KMS-11 (cell line): ENCODE data around the gene PHF23.

Source experiments
- H2AFZ ChIP-seq: fragments of 200-600 bp; sonication (generic); 2 replicates; pipeline ENCODE4 v1.6.1; 2016; ENCODE audit warnings: antibody characterized with exemption, mixed run types, low read depth
- H3K27ac ChIP-seq: fragments of 200-600 bp; sonication (generic); 2 replicates; pipeline ENCODE4 v1.6.1; 2016; ENCODE audit warnings: mild to moderate bottlenecking, mixed run types
- H3K27me3 ChIP-seq: fragments of 200-600 bp; sonication (generic); 2 replicates; pipeline ENCODE4 v1.6.1; 2017; ENCODE audit warnings: mild to moderate bottlenecking, low read depth, mixed run types, moderate library complexity; ENCODE audit not compliant: insufficient read depth
- H3K36me3 ChIP-seq: fragments of 200-600 bp; sonication (generic); 2 replicates; pipeline ENCODE4 v1.6.1; 2017; ENCODE audit warnings: mild to moderate bottlenecking, mixed run types; ENCODE audit not compliant: insufficient read depth
- H3K4me1 ChIP-seq: fragments of 200-600 bp; sonication (generic); 2 replicates; pipeline ENCODE4 v1.6.1; 2016; ENCODE audit warnings: mild to moderate bottlenecking, low read depth, mixed run types; ENCODE audit not compliant: poor library complexity, severe bottlenecking
- H3K4me2 ChIP-seq: fragments of 200-600 bp; sonication (generic); 2 replicates; pipeline ENCODE4 v1.7.0; 2016; ENCODE audit warnings: mild to moderate bottlenecking, mixed run types
- H3K4me3 ChIP-seq: fragments of 200-600 bp; sonication (generic); IDR thresholded peaks from 2 replicates; pipeline ENCODE4 v1.6.1; 2017; ENCODE audit warnings: low read depth, low read length, mixed read lengths; ENCODE audit not compliant: insufficient read depth
- H3K79me2 ChIP-seq: fragments of 200-600 bp; sonication (generic); 2 replicates; pipeline ENCODE4 v1.6.1; 2016; ENCODE audit warnings: low read depth, mixed run types; ENCODE audit not compliant: insufficient read depth
- H3K9ac ChIP-seq: fragments of 200-600 bp; sonication (generic); 2 replicates; pipeline ENCODE4 v1.6.1; 2016; ENCODE audit warnings: mild to moderate bottlenecking, mixed run types
- H4K20me1 ChIP-seq: fragments of 200-600 bp; sonication (generic); 2 replicates; pipeline ENCODE4 v1.6.1; 2016; ENCODE audit warnings: mild to moderate bottlenecking, mixed run types; ENCODE audit not compliant: insufficient read depth
- TF ChIP-seq, protein P1 (sequence below): fragments of 200-600 bp; sonication (generic); conservative IDR thresholded peaks from 2 replicates; pipeline ENCODE4 v1.6.1; 2017; ENCODE audit warnings: low read depth, mild to moderate bottlenecking, antibody characterized with exemption, low read length, moderate library complexity, mixed read lengths

PHF23 gene

DNA sequence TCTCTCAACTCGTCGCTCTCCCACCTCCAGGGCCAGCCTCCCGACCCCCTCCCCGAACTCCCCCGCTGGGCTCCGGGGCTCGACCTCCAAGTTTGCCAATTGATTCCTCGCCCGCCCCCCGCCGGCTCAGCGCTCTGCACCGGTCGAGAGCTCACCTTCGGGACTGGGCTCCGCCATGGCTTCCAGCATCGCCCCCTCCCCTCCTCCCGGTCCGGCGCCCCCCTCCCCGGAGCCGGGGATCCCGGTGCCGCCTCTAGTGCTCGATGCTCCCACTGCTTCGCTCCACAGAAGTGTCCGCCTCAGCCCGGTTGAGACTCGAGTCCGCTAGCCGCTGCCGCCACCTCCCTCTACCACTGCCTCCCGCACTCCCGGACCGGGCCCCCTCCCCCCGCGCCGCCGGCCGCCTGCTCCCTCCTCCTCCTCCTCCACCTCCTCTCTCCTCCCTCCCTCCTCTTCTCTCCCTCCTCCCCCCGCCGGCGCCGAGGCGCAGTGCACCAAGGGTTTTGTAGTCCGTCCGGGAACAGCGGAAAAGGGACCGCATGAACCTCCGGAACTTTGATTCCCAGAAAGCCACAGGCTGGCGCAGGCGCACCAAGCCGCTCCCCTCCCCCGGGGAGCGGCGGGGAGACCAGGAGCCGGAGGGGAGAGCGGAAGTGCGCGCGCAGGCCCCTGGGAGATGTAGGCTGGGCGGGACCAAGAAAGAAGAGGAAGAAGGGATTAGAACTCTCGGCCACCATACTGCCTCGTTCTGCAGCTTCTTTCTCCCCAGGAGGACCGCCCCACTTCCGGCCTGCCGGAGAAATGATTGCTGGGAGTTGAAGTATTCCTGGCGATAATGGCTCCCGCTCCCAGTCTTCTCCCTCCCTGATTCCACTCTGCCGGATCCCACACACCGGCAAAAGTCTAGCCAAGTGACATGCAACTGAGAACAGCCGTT, at the start of gene PHF23:
PHF23 (minus strand) TSS at position 367 of the 937 bp plus-strand sequence; CDS start at position 189, 178 bp downstream.
- Histone ChIP-seq H3K4me1 (no peaks in the 10 kb centered on the region), H2AFZ (no peak within 1 kb of the TSS), H3K27ac (peak within 1 kb of the TSS; percentile 40), H3K27me3 (no peaks in the 10 kb centered on the region), H3K36me3 (no peaks in the 10 kb centered on the region), H3K9ac (peak within 1 kb of the TSS; percentile 59; the same call in 1 of the 2 replicates), H3K4me3 (no peak within 1 kb of the TSS), H3K4me2 (peak within 1 kb of the TSS; percentile 42; the same call in 1 of the 2 replicates), H4K20me1 (no peaks in the 10 kb centered on the region), H3K79me2 (no peaks in the 10 kb centered on the region)
- TF ChIP-seq, protein P1, sequence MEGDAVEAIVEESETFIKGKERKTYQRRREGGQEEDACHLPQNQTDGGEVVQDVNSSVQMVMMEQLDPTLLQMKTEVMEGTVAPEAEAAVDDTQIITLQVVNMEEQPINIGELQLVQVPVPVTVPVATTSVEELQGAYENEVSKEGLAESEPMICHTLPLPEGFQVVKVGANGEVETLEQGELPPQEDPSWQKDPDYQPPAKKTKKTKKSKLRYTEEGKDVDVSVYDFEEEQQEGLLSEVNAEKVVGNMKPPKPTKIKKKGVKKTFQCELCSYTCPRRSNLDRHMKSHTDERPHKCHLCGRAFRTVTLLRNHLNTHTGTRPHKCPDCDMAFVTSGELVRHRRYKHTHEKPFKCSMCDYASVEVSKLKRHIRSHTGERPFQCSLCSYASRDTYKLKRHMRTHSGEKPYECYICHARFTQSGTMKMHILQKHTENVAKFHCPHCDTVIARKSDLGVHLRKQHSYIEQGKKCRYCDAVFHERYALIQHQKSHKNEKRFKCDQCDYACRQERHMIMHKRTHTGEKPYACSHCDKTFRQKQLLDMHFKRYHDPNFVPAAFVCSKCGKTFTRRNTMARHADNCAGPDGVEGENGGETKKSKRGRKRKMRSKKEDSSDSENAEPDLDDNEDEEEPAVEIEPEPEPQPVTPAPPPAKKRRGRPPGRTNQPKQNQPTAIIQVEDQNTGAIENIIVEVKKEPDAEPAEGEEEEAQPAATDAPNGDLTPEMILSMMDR = no peak

DNA sequence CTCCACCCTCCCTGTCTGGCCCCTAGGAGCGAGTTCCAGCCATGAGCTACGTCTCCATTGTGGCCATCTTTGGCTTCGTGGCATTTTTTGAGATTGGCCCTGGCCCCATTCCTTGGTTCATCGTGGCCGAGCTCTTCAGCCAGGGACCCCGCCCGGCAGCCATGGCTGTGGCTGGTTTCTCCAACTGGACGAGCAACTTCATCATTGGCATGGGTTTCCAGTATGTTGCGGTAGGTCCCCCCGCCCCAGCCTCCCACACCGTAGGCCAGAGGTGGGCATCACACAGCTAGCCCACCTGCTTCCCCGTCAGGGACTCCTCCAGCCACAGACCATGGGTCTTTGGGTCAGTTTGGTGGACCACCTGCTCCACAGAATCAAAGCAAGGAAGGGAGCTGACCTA, 46.4 kb upstream of the PHF23 start:
- Histone ChIP-seq H2AFZ (no peak overlapping the region), H3K4me2 (no peak overlapping the region), H3K4me1 (no peaks in the 10 kb centered on the region), H4K20me1 (no peaks in the 10 kb centered on the region), H3K4me3 (no peak overlapping the region), H3K27me3 (0 out of 2 replicates have a peak, but pooled peaks cover 2% of the 10 kb centered on the region), H3K79me2 (no peaks in the 10 kb centered on the region), H3K9ac (no peak overlapping the region), H3K27ac (no peak overlapping the region), H3K36me3 (no peaks in the 10 kb centered on the region)
- TF ChIP-seq, protein P1 = no peak

DNA sequence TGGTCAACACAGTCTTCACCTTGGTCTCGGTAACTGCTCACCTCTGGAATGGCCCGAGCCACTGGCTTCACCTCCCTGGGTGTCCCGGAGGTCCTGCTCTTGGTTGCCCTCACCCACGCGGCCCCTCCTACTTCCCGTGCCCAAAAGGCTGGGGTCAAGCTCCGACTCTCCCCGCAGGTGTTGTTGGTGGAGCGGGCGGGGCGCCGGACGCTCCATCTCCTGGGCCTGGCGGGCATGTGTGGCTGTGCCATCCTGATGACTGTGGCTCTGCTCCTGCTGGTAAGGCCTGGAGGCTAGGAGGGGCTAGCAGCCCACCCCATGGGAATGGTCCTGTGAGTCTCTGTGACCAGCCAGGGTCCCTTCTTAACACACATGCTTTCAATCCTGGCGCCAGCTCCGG, 45.7 kb upstream of the PHF23 start:
- TF ChIP-seq, protein P1 = no peak
- Histone ChIP-seq H3K27me3 (no peaks in the 10 kb centered on the region), H3K4me2 (no peak overlapping the region), H3K4me3 (no peak overlapping the region), H3K4me1 (no peaks in the 10 kb centered on the region), H3K79me2 (no peaks in the 10 kb centered on the region), H4K20me1 (no peaks in the 10 kb centered on the region), H3K36me3 (no peaks in the 10 kb centered on the region), H3K27ac (no peak overlapping the region), H3K9ac (no peak overlapping the region), H2AFZ (no peak overlapping the region)

DNA sequence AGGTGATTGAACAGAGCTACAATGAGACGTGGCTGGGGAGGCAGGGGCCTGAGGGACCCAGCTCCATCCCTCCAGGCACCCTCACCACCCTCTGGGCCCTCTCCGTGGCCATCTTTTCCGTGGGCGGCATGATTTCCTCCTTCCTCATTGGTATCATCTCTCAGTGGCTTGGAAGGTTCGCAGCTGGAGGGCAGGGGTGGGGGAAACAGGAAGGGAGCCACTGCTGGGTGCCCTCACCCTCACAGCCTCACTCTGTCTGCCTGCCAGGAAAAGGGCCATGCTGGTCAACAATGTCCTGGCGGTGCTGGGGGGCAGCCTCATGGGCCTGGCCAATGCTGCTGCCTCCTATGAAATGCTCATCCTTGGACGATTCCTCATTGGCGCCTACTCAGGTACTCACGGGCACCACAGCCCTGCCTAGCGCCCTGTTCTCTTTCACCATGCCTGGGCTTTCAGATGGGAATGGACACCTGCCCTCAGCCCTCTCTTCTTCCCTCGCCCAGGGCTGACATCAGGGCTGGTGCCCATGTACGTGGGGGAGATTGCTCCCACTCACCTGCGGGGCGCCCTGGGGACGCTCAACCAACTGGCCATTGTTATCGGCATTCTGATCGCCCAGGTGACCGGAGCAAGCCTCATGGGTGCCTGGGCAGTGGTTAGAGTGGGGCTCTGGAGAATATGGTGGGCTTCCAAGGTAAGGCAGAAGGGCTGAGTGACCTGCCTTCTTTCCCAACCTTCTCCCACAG, 44.4 kb upstream of the PHF23 start:
- Histone ChIP-seq H3K27ac (no peak overlapping the region), H3K9ac (no peak overlapping the region), H3K27me3 (no peaks in the 10 kb centered on the region), H3K79me2 (no peaks in the 10 kb centered on the region), H4K20me1 (no peaks in the 10 kb centered on the region), H2AFZ (no peak overlapping the region), H3K4me2 (no peak overlapping the region), H3K36me3 (no peaks in the 10 kb centered on the region), H3K4me3 (no peak overlapping the region), H3K4me1 (no peaks in the 10 kb centered on the region)
- TF ChIP-seq, protein P1 = no peak
